Choroid plexus epithelial cell (primary cell): Measurements from ENCODE around the gene WDR87.

Experiments used
- DNase-seq: peaks from one replicate; pipeline ENCODE4 v3.0.0-alpha.2; 2010; ENCODE audit warnings: low read depth
- H3K4me3 ChIP-seq: 2 replicates; pipeline ENCODE4 v1.5.1; 2011; ENCODE audit warnings: low read depth, mild to moderate bottlenecking, control low read depth, low read length, moderate library complexity
- TF ChIP-seq, protein P1 (sequence below): conservative IDR thresholded peaks from 2 replicates; pipeline ENCODE4 v1.5.1; 2011; ENCODE audit warnings: low read depth, mild to moderate bottlenecking, control low read depth, inconsistent platforms, low read length, moderate library complexity

Gene WDR87

GRCh38 chr19:37950471-37951175 lies 44.2 kb upstream of the WDR87 start:
- no peak overlapping the region for H3K4me3 ChIP-seq
- no peak for DNase-seq
- TF ChIP-seq, protein P1, sequence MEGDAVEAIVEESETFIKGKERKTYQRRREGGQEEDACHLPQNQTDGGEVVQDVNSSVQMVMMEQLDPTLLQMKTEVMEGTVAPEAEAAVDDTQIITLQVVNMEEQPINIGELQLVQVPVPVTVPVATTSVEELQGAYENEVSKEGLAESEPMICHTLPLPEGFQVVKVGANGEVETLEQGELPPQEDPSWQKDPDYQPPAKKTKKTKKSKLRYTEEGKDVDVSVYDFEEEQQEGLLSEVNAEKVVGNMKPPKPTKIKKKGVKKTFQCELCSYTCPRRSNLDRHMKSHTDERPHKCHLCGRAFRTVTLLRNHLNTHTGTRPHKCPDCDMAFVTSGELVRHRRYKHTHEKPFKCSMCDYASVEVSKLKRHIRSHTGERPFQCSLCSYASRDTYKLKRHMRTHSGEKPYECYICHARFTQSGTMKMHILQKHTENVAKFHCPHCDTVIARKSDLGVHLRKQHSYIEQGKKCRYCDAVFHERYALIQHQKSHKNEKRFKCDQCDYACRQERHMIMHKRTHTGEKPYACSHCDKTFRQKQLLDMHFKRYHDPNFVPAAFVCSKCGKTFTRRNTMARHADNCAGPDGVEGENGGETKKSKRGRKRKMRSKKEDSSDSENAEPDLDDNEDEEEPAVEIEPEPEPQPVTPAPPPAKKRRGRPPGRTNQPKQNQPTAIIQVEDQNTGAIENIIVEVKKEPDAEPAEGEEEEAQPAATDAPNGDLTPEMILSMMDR, result no peak

GRCh38 chr19:37948362-37948761 lies 42.0 kb upstream of the WDR87 start:
- DNase-seq, result no peak

GRCh38 chr19:37947778-37948177 lies 41.4 kb upstream of the WDR87 start:
- TF ChIP-seq, protein P1, result no peak
- H3K4me3 ChIP-seq, result no peak overlapping the region
- no peak for DNase-seq

More at GRCh38 chr19:37948362-37948761, 42.0 kb upstream of the WDR87 start:
- H3K4me3 ChIP-seq, result no peak overlapping the region
- TF ChIP-seq, protein P1, result no peak

DNA sequence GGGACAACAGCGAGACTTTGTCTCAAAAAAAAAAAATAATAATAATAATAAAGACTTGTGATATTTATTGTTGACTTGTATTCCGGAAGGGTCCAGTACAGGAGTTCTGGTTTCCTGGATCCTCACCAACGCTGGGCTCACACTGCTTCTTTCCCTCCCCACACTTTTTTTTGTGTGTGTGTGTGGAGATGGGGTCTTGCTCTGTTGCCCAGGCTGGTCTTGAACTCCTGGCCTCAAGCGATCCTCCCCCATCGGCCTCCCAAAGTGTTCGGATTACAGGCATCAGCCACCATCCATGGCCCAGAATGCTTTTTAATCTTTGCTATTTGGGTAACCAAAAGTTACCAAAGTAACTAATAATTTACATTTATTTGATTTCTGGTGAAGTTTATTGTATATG lies 39.7 kb upstream of the WDR87 start:
- TF ChIP-seq, protein P1, result no peak
- no peak for DNase-seq
- no peak overlapping the region for H3K4me3 ChIP-seq

DNA sequence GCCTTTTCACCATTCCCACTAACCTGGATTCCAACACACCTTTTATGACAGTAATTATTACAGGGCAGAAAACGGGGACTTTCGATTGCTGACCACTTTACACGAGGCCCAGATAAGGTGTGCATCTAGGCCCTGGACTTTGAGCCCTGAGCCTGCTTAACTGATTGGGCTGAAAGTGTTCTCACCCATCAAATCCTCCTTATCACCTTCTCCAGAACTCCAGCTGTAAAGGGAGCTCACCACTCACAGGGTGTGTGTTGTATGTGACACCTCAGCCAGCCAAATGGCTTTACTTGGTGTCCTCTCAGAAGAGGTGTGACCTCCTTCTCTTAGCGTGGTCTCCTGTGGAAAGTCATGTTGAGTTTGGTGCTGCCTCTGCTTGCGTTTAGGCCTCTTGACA lies 37.1 kb upstream of the WDR87 start:
- DNase-seq, result no peak
- TF ChIP-seq, protein P1, result no peak
- H3K4me3 ChIP-seq, result no peak overlapping the region

DNA sequence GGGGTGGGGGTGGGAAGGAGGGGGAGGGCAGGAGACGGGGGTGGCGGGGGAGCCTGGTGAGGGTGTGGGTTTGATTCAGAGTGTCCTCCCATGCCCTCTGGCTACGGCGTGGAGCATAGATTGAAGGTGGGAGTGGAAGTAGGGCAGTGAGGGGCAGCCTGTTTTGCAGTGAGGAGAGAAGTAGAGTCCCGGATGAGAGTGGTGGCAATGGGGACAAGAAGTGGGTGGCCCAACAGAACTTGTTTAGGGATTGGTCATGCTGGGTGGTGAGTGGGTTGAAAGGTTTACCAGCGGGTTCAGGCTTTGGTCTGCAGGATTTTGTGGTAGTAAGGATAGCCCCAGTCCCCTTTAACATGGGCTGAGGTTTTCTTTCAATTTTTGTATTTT lies 36.1 kb upstream of the WDR87 start:
- DNase-seq, result no peak
- TF ChIP-seq, protein P1, result no peak

GRCh38 chr19:37941782-37942515 lies 35.6 kb upstream of the WDR87 start:
- no peak for DNase-seq
- TF ChIP-seq, protein P1, result no peak
- no peak overlapping the region for H3K4me3 ChIP-seq

More for the DNA sequence above, 36.1 kb upstream of the WDR87 start:
- no peak overlapping the region for H3K4me3 ChIP-seq
